Transverse colon (tissue), 4 donors: ENCODE results near the gene SELENBP1.

Source experiments
- CTCF ChIP-seq, 5 experiments: fragments of 200-600 bp in 3 of 5; fragments of 450-650 bp in 2 of 5; sonication (generic) in 3 of 5; IDR thresholded peaks; 1 replicate in 2 of 5; 2 replicates in 3 of 5; pipeline ENCODE4 v1.5.1; 2016 to 2017; ENCODE audit warnings: antibody characterized with exemption in 5 of 5, inconsistent platforms in 3 of 5, mild to moderate bottlenecking in 2 of 5, moderate library complexity in 1 of 5
- EP300 ChIP-seq: sonication (generic); formaldehyde crosslinking; IDR thresholded peaks from one replicate; pipeline ENCODE4 v1.6.1; 2017; ENCODE audit warnings: antibody characterized with exemption, low read depth
- POLR2A ChIP-seq: fragments of 450-650 bp; IDR thresholded peaks from one replicate; pipeline ENCODE4 v1.6.1; 2016; ENCODE audit warnings: antibody characterized with exemption, mild to moderate bottlenecking, moderate library complexity
- POLR2AphosphoS5 ChIP-seq, 3 donors: sonication (generic); formaldehyde crosslinking; IDR thresholded peaks; one replicate each; pipeline ENCODE4 v1.6.1; 2016; ENCODE audit warnings: antibody characterized with exemption in 3 of 3

- TF ChIP-seq CTCF (IDR thresholded peaks at IDR 0.05) (no peak), POLR2A (no peak), POLR2AphosphoS5 (IDR thresholded peaks at IDR 0.05) (no peak), EP300 (no peak)
These were observed 12.1 kb upstream of the SELENBP1 start for GRCh38 chr1:151384584-151384983.
